ENCODE measurements around the gene SKIC8.
A peak's percentile ranks its signal among the peaks of the same experiment; 100 is the strongest.
"Not testable (repeated sequence)": the region's sequence is repeated elsewhere in the genome, so short reads cannot be mapped to it uniquely, and the experiment has no call there.

SKIC8 gene

GRCh38 chr15:78247911-78248310 lies 51.5 kb downstream of the SKIC8 start:
- DNase-seq = no peak

DNA sequence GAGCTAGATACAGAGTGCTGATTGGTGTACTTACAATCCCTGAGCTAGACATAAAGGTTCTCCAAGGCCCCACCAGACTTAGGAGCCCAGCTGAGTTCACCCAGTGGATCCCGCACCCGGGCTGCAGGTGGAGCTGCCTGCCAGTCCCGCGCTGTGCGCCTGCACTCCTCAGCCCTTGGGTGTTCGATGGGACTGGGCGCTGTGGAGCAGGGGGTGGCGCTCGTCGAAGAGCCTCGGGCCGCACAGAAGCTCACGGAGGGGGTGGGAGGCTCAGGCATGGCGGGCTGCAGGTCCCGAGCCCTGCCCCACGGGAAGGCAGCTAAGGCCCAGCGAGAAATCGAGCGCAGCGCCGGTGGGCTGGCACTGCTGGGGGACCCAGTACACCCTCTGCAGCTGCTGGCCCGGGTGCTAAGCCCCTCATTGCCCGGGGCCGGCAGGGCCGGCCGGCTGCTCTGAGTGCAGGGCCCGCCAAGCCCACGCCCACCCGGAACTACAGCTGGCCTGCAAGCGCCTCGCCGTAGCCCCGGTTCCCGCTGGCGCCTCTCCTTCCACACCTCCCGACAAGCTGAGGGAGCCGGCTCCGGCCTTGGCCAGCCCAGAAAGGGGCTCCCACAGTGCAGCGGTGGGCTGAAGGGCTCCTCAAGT lies 53.3 kb downstream of the SKIC8 start:
- not testable (repeated sequence) for DNase-seq

DNA sequence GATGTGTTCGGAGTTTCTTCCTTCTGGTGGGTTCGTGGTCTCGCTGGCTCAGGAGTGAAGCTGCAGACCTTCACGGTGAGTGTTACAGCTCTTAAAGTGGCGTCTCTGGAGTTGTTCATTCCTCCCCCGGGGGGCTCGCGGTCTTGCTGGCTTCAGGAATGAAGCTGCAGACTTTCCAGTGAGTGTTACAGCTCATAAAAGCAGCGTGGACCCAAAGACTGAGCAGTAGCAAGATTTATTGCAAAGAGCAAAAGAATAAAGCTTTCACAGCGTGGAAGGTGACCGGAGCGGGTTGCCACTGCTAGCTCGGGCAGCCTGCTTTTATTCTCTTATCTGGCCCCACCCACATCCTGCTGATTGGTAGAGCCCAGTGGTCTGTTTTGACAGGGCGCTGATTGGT lies 54.0 kb downstream of the SKIC8 start:
- not testable (repeated sequence) for DNase-seq

GRCh38 chr15:78244893-78245292 lies 54.5 kb downstream of the SKIC8 start:
- no peak for DNase-seq

DNA sequence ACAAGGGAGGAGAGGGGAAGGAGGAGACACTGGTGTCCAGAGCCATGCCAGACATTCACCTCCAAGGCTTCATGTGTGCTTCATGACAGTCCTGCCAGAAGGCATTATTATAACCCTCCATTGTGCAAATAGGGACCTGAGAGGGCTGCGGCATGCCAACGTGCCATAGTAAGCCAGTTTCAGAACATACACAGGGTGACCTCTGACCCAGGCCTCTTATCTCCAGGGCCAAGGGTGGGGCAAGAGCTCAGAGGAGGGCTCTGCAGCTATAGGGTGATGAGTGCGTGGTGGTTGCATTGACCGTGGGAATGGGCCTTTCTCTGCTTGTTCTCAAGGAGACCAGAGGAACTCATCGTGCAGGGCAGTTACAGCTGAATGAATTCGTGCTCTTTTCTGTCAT lies 55.3 kb downstream of the SKIC8 start:
- DNase-seq = no peak

- DNase-seq = no peak
Observed at GRCh38 chr15:78243491-78243941, 55.9 kb downstream of the SKIC8 start.

- DNase-seq = no peak
Observed at GRCh38 chr15:78243058-78243457, 56.4 kb downstream of the SKIC8 start.

DNA sequence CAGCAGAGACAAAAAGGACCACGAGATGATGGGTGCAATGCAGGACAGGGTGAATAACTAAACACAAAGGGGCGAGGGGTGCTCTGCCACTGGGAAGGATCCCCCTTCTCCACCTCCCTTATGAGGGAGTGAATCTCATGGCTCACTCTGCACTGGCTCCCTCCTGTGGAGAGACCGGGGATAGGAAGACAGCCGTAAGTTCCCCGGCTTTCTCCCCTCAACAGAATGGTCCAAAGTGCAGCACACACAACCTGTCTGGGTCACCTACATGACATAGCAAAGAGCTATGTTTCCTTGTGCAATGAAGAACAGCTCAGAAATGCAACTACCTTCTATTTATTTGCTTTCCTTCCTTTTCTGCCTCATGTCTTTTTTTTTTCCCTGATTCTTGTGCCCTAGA lies 57.3 kb downstream of the SKIC8 start:
- no peak for DNase-seq

DNA sequence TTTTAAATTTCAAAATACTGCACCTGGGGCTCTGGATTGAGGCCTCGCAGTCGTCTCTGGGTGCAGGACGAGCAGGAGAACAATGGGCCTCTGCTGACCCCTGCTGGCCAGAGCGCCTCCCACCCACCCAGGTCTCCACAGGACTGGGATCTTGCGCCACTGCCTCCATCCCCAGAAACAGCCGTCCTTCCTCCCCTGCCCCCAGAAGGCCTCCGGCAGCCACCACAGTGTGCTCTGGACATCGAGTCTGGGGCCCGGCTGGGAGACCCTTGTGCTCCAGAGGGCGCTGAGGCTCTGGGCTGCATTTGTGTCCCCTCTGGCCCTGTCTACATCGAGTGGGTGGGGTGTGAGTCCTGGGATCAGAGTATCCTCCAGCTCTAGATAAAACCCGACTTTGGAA lies 58.4 kb downstream of the SKIC8 start:
- peak; percentile 85 for DNase-seq

DNA sequence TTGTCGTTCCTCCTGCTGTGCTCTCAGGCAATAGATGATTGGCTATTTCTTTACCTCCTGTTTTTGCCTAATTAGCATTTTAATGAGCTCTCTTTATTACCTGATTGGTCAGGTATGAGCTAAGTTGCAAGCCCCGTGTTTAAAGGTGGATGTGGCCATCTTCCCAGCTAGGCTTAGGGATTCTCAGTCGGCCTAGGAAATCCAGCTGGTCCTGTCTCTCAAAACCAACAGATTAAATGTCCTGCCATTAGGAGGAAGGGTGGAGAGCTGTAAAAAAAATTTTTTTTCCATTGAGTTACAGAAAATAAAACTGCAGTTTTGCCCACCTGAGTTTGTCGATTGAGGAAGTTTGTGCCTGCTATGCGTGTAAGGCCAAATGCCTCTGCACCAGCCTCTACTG lies 59.6 kb downstream of the SKIC8 start:
- DNase-seq = no peak

DNA sequence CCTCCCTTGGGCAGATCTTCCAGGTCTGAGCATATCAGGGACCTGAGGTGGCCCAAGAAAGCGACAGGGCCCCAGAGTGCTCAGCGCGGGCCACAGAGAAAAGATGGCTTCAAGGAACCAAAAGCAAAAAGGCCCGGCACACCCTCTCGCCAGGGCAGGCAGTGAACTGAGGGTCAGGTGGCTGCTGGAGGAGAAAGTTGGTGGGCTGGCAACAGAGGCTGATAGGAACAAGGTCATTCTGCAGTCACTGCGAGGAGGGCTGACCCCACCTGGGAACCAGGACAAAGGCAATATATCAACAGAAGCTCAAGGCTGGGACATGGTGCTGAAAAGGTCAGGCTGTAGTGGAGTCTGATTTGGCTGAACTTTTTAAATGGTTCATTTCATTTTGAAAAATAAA lies 62.3 kb downstream of the SKIC8 start:
- DNase-seq = no peak

GRCh38 chr15:78236491-78236890 lies 62.9 kb downstream of the SKIC8 start:
- no peak for DNase-seq

DNA sequence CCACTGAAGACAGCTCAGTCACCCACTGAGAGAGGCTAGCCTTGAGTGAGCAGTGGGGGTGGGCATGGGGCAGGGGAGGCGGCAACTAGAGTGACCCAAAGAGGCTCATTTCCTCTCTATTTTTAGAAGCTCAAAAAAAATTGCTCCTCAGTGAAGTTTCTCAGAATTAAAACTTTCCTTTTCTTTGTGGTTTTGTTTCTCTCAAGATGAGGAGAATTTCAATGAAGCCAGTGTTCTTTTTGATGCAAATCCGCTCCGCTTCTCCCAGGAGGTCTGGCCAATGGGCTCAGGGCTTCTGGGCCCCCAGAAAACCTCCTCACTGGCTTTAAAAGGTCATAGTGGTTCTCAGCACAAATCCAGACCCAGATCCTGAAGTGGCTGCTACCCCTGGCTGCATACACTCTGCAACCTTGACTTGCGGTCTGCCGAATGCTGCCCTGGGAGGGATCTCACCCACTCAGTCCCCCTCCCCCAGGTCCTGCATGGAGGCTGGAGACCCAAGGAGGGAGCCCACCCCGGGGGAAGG lies 64.8 kb downstream of the SKIC8 start, which contains the start of gene ACSBG1:
Gene ACSBG1, minus strand, starts transcription at position 51 of the 526 bp plus-strand sequence. CDS start 64 bp downstream, outside the sequence.
- DNase-seq = no peak

DNA sequence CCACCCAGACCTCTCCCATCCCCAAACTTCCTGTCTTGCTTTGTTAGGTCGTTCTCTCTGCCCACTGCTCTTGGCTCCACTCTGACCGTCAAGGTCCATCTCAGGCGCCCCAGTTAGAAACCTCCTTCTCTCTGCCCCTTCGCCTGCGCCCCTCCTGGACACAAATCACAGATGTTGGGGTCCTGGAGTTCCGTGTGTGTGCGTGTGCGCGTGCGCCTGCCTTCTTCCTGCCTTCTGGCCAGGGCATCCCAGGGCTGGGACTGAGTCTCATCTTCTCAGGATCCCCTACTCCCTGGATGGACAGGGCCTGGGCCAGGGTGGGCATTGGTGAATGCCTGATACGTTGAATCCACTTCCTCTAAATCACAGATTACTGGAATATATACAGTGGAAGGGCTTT lies 65.9 kb downstream of the SKIC8 start:
- DNase-seq = no peak
